MCF 10A (cell line): ENCODE data around the gene PCLAF. TPM values are rescaled to one million over a fixed set of nuclear protein-coding genes. Genes with fewer than 3 reads are reported as not detected.

ENCODE experiments used
- BruUV-seq: library from RNA; stranded (reverse); fragments of 400-500 nt; replicated peaks from 2 replicates; lab custom pipeline; 2021; lab: Mats Ljungman, UMichigan
- CTCF ChIA-PET: fragments of 300-600 bp; sonication (Branson Sonifier 250); formaldehyde crosslinking; extraction: SDS; loops from one replicate; lab custom pipeline; 2021; ENCODE audit warnings: antibody characterized with exemption, inconsistent platforms; lab: Yijun Ruan, JAX
- POLR2A ChIA-PET: fragments of 300-600, 350-650 bp; sonication (Branson Sonifier 250); formaldehyde crosslinking; extraction: SDS; loops from one replicate; lab custom pipeline; 2020; ENCODE audit warnings: antibody characterized with exemption, inconsistent platforms; lab: Yijun Ruan, JAX
- DNase-seq: peaks from one replicate; pipeline ENCODE4 v3.0.0-alpha.2; 2018; ENCODE audit not compliant: unreplicated experiment
- H3K27ac Mint-ChIP-seq: one replicate; pipeline ENCODE4 v1.8.0; 2022; ENCODE audit warnings: mild to moderate bottlenecking, low read depth, mixed read lengths; ENCODE audit not compliant: unreplicated experiment
- H3K27me3 Mint-ChIP-seq: one replicate; pipeline ENCODE4 v1.8.0; 2022; ENCODE audit warnings: mixed read lengths; ENCODE audit not compliant: insufficient read depth, unreplicated experiment
- H3K36me3 Mint-ChIP-seq: one replicate; pipeline ENCODE4 v1.8.0; 2022; ENCODE audit warnings: mild to moderate bottlenecking, moderate library complexity, mixed read lengths; ENCODE audit not compliant: insufficient read depth, unreplicated experiment
- H3K4me1 Mint-ChIP-seq: one replicate; pipeline ENCODE4 v1.8.0; 2022; ENCODE audit warnings: mixed read lengths; ENCODE audit not compliant: insufficient read depth, unreplicated experiment
- H3K4me3 Mint-ChIP-seq: one replicate; pipeline ENCODE4 v1.8.0; 2022; ENCODE audit warnings: mild to moderate bottlenecking, moderate library complexity, mixed read lengths; ENCODE audit not compliant: unreplicated experiment
- H3K9me3 Mint-ChIP-seq: one replicate; pipeline ENCODE4 v1.8.0; 2022; ENCODE audit warnings: mixed read lengths; ENCODE audit not compliant: unreplicated experiment
- CTCF ChIP-seq: fragments of 200-600 bp; IDR thresholded peaks from one replicate; pipeline ENCODE4 v1.8.0; 2022; ENCODE audit warnings: antibody characterized with exemption, mild to moderate bottlenecking; ENCODE audit not compliant: unreplicated experiment
- intact Hi-C: fragments of 100-400 bp; cut with micrococcal nuclease; formaldehyde crosslinking; loops from 2 replicates; pipeline ENCODE4 v1.14.1; 2022
- total RNA-seq: library from RNA; stranded (reverse); gene quantifications from 2 replicates; pipeline ENCODE4 v1.2.3, GENCODE V29; 2022

Gene PCLAF
- total RNA-seq, 1 experiment from 2014 or later, result 22.2 TPM

- Mint-ChIP-seq H3K27ac (no peak overlapping the region), H3K4me1 (peaks cover 7% of the 10 kb centered on the region), H3K9me3 (no peaks in the 10 kb centered on the region), H3K27me3 (no peaks in the 10 kb centered on the region), H3K4me3 (no peak overlapping the region), H3K36me3 (peaks cover 62% of the 10 kb centered on the region)
- ChIA-PET POLR2A (interaction anchor here (0.7 to 1.5 kb wide), 2 partner anchors 165 to 227 kb away, joined by 3 to 6 read pairs; no protein-coding TSS in a partner anchor), CTCF (interaction anchor here (0.5 to 3.7 kb wide), 19 partner anchors 13 to 691 kb away, joined by 3 to 33 read pairs (median 4); no protein-coding TSS in a partner anchor)
- peak; percentile 39 for TF ChIP-seq CTCF
- peak; percentile 35 for DNase-seq
- intact Hi-C loops, result loop anchor here (1.0 kb wide), 3 partner anchors 226 to 301 kb away; no protein-coding TSS in a partner anchor
- no TSS peak for BruUV-seq
Measured at GRCh38 chr15:64426845-64427465, 45.7 kb upstream of the PCLAF start.

- CTCF ChIA-PET, result interaction anchor here (0.7 to 3.7 kb wide), 5 partner anchors 15 to 256 kb away, joined by 3 to 33 read pairs (median 4); no protein-coding TSS in a partner anchor
Measured at GRCh38 chr15:64425221-64425620, 44.0 kb upstream of the PCLAF start.

GRCh38 chr15:64423970-64424369, 42.7 kb upstream of the PCLAF start:
- ChIA-PET CTCF (interaction anchor here (0.5 kb wide), 1 partner anchor 263 kb away, joined by 3 read pairs; no protein-coding TSS in a partner anchor), POLR2A (interaction anchor here (0.6 kb wide), 1 partner anchor 22 kb away, joined by 4 read pairs; no protein-coding TSS in a partner anchor)
- Mint-ChIP-seq H3K36me3 (peaks cover 75% of the 10 kb centered on the region), H3K4me3 (no peak overlapping the region), H3K4me1 (no peaks in the 10 kb centered on the region), H3K9me3 (no peaks in the 10 kb centered on the region), H3K27ac (no peak overlapping the region), H3K27me3 (no peaks in the 10 kb centered on the region)
- intact Hi-C loops, result no loop called here
- BruUV-seq, result no TSS peak
- no peak for DNase-seq
- no peak for TF ChIP-seq CTCF

More at GRCh38 chr15:64425221-64425620, 44.0 kb upstream of the PCLAF start:
- BruUV-seq, result no TSS peak
- H3K4me1 Mint-ChIP-seq, result peaks cover 7% of the 10 kb centered on the region
- no peak overlapping the region for H3K27ac Mint-ChIP-seq
- no peaks in the 10 kb centered on the region for H3K9me3 Mint-ChIP-seq
- DNase-seq, result no peak
- POLR2A ChIA-PET, result interaction anchor here (0.8 to 1.2 kb wide), 2 partner anchors 8 to 37 kb away, joined by 3 read pairs; partner anchors contain the start of gene TRIP4
- H3K27me3 Mint-ChIP-seq, result no peaks in the 10 kb centered on the region
- no peak overlapping the region for H3K4me3 Mint-ChIP-seq
- intact Hi-C loops, result no loop called here
- TF ChIP-seq CTCF, result no peak
- peaks cover 69% of the 10 kb centered on the region for H3K36me3 Mint-ChIP-seq

GRCh38 chr15:64422697-64423096, 41.5 kb upstream of the PCLAF start:
- no TSS peak for BruUV-seq

More at GRCh38 chr15:64422697-64423096, 41.5 kb upstream of the PCLAF start:
- Mint-ChIP-seq H3K4me1 (no peaks in the 10 kb centered on the region), H3K4me3 (no peak overlapping the region), H3K36me3 (peaks cover 84% of the 10 kb centered on the region), H3K9me3 (no peaks in the 10 kb centered on the region), H3K27me3 (no peaks in the 10 kb centered on the region), H3K27ac (no peak overlapping the region)
- ChIA-PET POLR2A (no interaction called here), CTCF (no interaction called here)
- no peak for DNase-seq
- no peak for TF ChIP-seq CTCF
- intact Hi-C loops, result no loop called here
